ENCODE results near the gene TSEN34.
A peak's percentile ranks its signal among the peaks of the same experiment; 100 is the strongest.

Gene TSEN34

DNA sequence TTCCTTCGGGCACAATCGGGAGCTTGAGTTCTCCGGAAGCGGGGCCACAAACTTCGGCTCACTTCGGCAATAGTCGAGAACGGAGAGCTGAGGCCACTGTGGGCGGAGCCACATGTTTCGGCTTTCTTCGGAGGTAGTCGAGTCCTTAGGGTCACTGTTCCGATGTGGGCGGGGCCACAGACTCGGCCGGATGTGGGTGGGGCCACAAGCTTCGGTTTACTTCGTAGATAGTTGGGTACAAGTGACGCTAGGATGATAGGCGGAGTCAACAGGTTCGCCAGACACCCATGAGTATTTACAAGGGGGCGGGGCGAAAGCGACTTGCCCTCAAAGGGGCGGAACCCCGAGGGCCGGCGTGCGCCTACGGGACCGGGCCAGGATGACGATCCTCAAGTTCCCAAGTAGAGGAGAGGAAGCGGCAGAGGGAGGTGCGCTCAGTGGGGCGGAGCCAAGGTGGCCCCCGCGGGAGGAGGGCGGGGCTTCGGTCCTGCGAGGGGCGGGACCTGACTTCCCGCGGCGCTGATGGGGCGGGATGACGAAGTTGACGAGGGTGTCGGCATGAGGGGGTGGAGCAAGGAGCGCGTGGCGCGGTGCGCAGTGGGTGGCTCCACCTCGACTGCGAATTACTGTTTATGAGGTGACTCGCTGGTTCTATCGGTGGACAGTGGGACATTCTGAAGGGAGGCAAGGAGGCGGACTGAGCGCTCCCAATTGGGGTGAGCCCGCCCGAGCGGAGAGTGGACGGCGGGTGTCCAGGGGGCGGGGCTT is 1.2 kb upstream of the TSEN34 start (continued):
- 0 out of 2 replicates have a peak, but pooled peaks have one; percentile 36 for TF ChIP-seq ZFP37 (tag by site-specific recombination; IDR thresholded peaks at IDR 0.05)
- TF ChIP-seq ZNF843 (tag by site-specific recombination; IDR thresholded peaks at IDR 0.05), result peak; percentile 70
- TF ChIP-seq ZNF792 (tag by site-specific recombination; IDR thresholded peaks at IDR 0.05), result no peak
- TF ChIP-seq GLIS1 (tag by site-specific recombination; IDR thresholded peaks at IDR 0.05), result peak; percentile 74
- peak; percentile 57; the same call in 1 of the 2 replicates for TF ChIP-seq ZNF335 (tag by site-specific recombination; conservative IDR thresholded peaks at IDR 0.05)
- TF ChIP-seq YY2 (tag by site-specific recombination; IDR thresholded peaks at IDR 0.05), result peak; percentile 67; the same call in 1 of the 2 replicates
- no peak for TF ChIP-seq ZNF280D (tag by site-specific recombination; IDR thresholded peaks at IDR 0.05)
- peak; percentile 89 for TF ChIP-seq ZNF76 (tag by site-specific recombination; IDR thresholded peaks at IDR 0.05; ENCODE audit: borderline replicate concordance, low read depth)
- peak; percentile 68; the same call in 1 of the 2 replicates for TF ChIP-seq ZNF785 (tag by site-specific recombination; IDR thresholded peaks at IDR 0.05)
- TF ChIP-seq ZBTB21 (tag by site-specific recombination; IDR thresholded peaks at IDR 0.05), result peak; percentile 90
- TF ChIP-seq, protein P1, sequence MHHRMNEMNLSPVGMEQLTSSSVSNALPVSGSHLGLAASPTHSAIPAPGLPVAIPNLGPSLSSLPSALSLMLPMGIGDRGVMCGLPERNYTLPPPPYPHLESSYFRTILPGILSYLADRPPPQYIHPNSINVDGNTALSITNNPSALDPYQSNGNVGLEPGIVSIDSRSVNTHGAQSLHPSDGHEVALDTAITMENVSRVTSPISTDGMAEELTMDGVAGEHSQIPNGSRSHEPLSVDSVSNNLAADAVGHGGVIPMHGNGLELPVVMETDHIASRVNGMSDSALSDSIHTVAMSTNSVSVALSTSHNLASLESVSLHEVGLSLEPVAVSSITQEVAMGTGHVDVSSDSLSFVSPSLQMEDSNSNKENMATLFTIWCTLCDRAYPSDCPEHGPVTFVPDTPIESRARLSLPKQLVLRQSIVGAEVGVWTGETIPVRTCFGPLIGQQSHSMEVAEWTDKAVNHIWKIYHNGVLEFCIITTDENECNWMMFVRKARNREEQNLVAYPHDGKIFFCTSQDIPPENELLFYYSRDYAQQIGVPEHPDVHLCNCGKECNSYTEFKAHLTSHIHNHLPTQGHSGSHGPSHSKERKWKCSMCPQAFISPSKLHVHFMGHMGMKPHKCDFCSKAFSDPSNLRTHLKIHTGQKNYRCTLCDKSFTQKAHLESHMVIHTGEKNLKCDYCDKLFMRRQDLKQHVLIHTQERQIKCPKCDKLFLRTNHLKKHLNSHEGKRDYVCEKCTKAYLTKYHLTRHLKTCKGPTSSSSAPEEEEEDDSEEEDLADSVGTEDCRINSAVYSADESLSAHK (tag by site-specific recombination; IDR thresholded peaks at IDR 0.05), result 0 out of 2 replicates have a peak, but pooled peaks have one; percentile 15
- TF ChIP-seq PRDM10 (tag by site-specific recombination; IDR thresholded peaks at IDR 0.05), result peak; percentile 92
- peak; percentile 61; the same call in 1 of the 2 replicates for TF ChIP-seq ZNF777 (tag by site-specific recombination; IDR thresholded peaks at IDR 0.05; ENCODE audit: borderline replicate concordance)
- no peak for TF ChIP-seq SETDB1 (IDR thresholded peaks at IDR 0.05; ENCODE audit: insufficient read length, low read length)
- no peak for TF ChIP-seq ZNF654 (tag by site-specific recombination; IDR thresholded peaks at IDR 0.05; ENCODE audit: low read depth)
- TF ChIP-seq HIC1 (tag by site-specific recombination; IDR thresholded peaks at IDR 0.05), result peak; percentile 43; the same call in 1 of the 2 replicates
- TF ChIP-seq, protein P2, sequence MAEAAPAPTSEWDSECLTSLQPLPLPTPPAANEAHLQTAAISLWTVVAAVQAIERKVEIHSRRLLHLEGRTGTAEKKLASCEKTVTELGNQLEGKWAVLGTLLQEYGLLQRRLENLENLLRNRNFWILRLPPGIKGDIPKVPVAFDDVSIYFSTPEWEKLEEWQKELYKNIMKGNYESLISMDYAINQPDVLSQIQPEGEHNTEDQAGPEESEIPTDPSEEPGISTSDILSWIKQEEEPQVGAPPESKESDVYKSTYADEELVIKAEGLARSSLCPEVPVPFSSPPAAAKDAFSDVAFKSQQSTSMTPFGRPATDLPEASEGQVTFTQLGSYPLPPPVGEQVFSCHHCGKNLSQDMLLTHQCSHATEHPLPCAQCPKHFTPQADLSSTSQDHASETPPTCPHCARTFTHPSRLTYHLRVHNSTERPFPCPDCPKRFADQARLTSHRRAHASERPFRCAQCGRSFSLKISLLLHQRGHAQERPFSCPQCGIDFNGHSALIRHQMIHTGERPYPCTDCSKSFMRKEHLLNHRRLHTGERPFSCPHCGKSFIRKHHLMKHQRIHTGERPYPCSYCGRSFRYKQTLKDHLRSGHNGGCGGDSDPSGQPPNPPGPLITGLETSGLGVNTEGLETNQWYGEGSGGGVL (tag by site-specific recombination; IDR thresholded peaks at IDR 0.05), result no peak
- TF ChIP-seq ZEB2 (tag by site-specific recombination; IDR thresholded peaks at IDR 0.05), result peak; percentile 78
- TF ChIP-seq ZNF138 (tag by site-specific recombination; IDR thresholded peaks at IDR 0.05; ENCODE audit: borderline replicate concordance), result no peak
- TF ChIP-seq, protein P3, sequence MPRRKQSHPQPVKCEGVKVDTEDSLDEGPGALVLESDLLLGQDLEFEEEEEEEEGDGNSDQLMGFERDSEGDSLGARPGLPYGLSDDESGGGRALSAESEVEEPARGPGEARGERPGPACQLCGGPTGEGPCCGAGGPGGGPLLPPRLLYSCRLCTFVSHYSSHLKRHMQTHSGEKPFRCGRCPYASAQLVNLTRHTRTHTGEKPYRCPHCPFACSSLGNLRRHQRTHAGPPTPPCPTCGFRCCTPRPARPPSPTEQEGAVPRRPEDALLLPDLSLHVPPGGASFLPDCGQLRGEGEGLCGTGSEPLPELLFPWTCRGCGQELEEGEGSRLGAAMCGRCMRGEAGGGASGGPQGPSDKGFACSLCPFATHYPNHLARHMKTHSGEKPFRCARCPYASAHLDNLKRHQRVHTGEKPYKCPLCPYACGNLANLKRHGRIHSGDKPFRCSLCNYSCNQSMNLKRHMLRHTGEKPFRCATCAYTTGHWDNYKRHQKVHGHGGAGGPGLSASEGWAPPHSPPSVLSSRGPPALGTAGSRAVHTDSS (tag by site-specific recombination; IDR thresholded peaks at IDR 0.05), result no peak
- peak; percentile 81 for TF ChIP-seq ZNF341 (tag by site-specific recombination; IDR thresholded peaks at IDR 0.05; ENCODE audit: low read depth)

Measured in HEK293 (cell line).